Measurements from ENCODE around the gene NAGLU. TPM values are rescaled to one million over a fixed set of nuclear protein-coding genes. Genes with fewer than 3 reads are reported as not detected.

Gene NAGLU
- total and polyA plus RNA-seq, 2 of the 13 experiments (the other 11 are each of a cell fraction or from before 2014, with no cell fraction given) = 28.2 to 40.1 TPM

DNA sequence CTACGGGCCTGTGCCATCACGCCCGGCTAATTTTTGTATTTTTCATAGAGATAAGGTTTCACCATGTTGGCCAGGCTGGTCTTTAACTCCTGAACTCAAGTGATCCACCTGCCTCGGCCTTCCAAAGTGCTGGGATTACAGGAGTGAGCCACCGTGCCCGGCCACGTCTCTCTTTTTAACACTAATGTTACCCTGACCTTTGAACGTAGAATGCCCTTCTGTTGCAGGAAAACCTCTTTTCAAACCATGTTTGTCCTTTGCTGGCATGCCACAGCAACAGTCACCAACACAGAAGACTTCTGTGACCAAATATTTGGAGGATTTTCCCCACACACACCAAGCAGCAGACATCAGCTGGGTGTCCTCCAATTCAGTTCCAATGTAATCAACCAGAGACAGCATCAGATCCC lies 8.8 kb downstream of the NAGLU start (continued):
- TF ChIP-seq DR1 (CRISPR knock-in tag; IDR thresholded peaks at IDR 0.05) (no peak), MXD1 (CRISPR knock-in tag; IDR thresholded peaks at IDR 0.05) (no peak), JUND (CRISPR knock-in tag; IDR thresholded peaks at IDR 0.05) (no peak), IKZF4 (CRISPR knock-in tag; IDR thresholded peaks at IDR 0.05; ENCODE audit: borderline replicate concordance, low read depth, not compliant biosample characterization) (no peak), NR2F6 (IDR thresholded peaks at IDR 0.05) (no peak; the same call in 1 of the 2 replicates), NR2F6 (CRISPR knock-in tag; IDR thresholded peaks at IDR 0.05) (peak; percentile 82), ZNF235 (CRISPR knock-in tag; IDR thresholded peaks at IDR 0.05; ENCODE audit: borderline replicate concordance) (no peak), ATAD3A (CRISPR knock-in tag; IDR thresholded peaks at IDR 0.05) (no peak), KLF13 (CRISPR knock-in tag; IDR thresholded peaks at IDR 0.05) (no peak), TRAFD1 (CRISPR knock-in tag; IDR thresholded peaks at IDR 0.05; ENCODE audit: borderline replicate concordance) (no peak), ZNF546 (CRISPR knock-in tag; conservative IDR thresholded peaks at IDR 0.05) (no peak), PLSCR1 (CRISPR knock-in tag; IDR thresholded peaks at IDR 0.05; ENCODE audit: borderline replicate concordance) (no peak), ZNF513 (CRISPR knock-in tag; conservative IDR thresholded peaks at IDR 0.05) (no peak), ZNF446 (CRISPR knock-in tag; IDR thresholded peaks at IDR 0.05) (no peak), ZNF10 (CRISPR knock-in tag; IDR thresholded peaks at IDR 0.05; ENCODE audit: borderline replicate concordance, low read depth) (no peak), SUZ12 (IDR thresholded peaks at IDR 0.05; ENCODE audit: low read depth, low read length) (no peak)
- TF ChIP-seq, protein P1, sequence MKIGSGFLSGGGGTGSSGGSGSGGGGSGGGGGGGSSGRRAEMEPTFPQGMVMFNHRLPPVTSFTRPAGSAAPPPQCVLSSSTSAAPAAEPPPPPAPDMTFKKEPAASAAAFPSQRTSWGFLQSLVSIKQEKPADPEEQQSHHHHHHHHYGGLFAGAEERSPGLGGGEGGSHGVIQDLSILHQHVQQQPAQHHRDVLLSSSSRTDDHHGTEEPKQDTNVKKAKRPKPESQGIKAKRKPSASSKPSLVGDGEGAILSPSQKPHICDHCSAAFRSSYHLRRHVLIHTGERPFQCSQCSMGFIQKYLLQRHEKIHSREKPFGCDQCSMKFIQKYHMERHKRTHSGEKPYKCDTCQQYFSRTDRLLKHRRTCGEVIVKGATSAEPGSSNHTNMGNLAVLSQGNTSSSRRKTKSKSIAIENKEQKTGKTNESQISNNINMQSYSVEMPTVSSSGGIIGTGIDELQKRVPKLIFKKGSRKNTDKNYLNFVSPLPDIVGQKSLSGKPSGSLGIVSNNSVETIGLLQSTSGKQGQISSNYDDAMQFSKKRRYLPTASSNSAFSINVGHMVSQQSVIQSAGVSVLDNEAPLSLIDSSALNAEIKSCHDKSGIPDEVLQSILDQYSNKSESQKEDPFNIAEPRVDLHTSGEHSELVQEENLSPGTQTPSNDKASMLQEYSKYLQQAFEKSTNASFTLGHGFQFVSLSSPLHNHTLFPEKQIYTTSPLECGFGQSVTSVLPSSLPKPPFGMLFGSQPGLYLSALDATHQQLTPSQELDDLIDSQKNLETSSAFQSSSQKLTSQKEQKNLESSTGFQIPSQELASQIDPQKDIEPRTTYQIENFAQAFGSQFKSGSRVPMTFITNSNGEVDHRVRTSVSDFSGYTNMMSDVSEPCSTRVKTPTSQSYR (CRISPR knock-in tag; IDR thresholded peaks at IDR 0.05; ENCODE audit: borderline replicate concordance) = no peak
- TF ChIP-seq, protein P2, sequence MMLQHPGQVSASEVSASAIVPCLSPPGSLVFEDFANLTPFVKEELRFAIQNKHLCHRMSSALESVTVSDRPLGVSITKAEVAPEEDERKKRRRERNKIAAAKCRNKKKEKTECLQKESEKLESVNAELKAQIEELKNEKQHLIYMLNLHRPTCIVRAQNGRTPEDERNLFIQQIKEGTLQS (CRISPR knock-in tag; IDR thresholded peaks at IDR 0.05) = no peak
- TF ChIP-seq, protein P3, sequence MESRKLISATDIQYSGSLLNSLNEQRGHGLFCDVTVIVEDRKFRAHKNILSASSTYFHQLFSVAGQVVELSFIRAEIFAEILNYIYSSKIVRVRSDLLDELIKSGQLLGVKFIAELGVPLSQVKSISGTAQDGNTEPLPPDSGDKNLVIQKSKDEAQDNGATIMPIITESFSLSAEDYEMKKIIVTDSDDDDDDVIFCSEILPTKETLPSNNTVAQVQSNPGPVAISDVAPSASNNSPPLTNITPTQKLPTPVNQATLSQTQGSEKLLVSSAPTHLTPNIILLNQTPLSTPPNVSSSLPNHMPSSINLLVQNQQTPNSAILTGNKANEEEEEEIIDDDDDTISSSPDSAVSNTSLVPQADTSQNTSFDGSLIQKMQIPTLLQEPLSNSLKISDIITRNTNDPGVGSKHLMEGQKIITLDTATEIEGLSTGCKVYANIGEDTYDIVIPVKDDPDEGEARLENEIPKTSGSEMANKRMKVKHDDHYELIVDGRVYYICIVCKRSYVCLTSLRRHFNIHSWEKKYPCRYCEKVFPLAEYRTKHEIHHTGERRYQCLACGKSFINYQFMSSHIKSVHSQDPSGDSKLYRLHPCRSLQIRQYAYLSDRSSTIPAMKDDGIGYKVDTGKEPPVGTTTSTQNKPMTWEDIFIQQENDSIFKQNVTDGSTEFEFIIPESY (CRISPR knock-in tag; IDR thresholded peaks at IDR 0.05) = no peak
- TF ChIP-seq, protein P4, sequence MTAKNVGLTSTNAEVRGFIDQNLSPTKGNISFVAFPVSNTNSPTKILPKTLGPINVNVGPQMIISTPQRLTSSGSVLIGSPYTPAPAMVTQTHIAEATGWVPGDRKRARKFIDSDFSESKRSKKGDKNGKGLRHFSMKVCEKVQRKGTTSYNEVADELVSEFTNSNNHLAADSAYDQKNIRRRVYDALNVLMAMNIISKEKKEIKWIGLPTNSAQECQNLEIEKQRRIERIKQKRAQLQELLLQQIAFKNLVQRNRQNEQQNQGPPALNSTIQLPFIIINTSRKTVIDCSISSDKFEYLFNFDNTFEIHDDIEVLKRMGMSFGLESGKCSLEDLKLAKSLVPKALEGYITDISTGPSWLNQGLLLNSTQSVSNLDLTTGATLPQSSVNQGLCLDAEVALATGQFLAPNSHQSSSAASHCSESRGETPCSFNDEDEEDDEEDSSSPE (CRISPR knock-in tag; IDR thresholded peaks at IDR 0.05) = no peak

Data from HepG2 (cell line).